GM19463 (cell line): ENCODE measurements around the gene SH3RF3.

Experiments
- ATAC-seq: cut with Tn5 transposase; IDR thresholded peaks from one replicate; pipeline ENCODE4 v1.9.1; 2021; ENCODE audit warnings: mild to moderate bottlenecking, moderate library complexity; ENCODE audit not compliant: unreplicated experiment

Gene SH3RF3

GRCh38 chr2:109138449-109138848 is 9.4 kb downstream of the SH3RF3 start:
- ATAC-seq, result no peak

GRCh38 chr2:109139002-109139401 is 10.0 kb downstream of the SH3RF3 start:
- no peak for ATAC-seq

- ATAC-seq, result no peak
Observed at GRCh38 chr2:109139865-109140396, 10.9 kb downstream of the SH3RF3 start.

- no peak for ATAC-seq
Observed at GRCh38 chr2:109141006-109141600, 12.1 kb downstream of the SH3RF3 start.

GRCh38 chr2:109141727-109142283 is 12.8 kb downstream of the SH3RF3 start:
- no peak for ATAC-seq

GRCh38 chr2:109142416-109143210 is 13.6 kb downstream of the SH3RF3 start:
- ATAC-seq, result no peak

- peak; percentile 62 for ATAC-seq
Observed at GRCh38 chr2:109143214-109144187, 14.5 kb downstream of the SH3RF3 start.

GRCh38 chr2:109144271-109144670 is 15.3 kb downstream of the SH3RF3 start:
- ATAC-seq, result no peak

- no peak for ATAC-seq
Observed at GRCh38 chr2:109144721-109145120, 15.7 kb downstream of the SH3RF3 start.

GRCh38 chr2:109145286-109145685 is 16.3 kb downstream of the SH3RF3 start:
- ATAC-seq, result no peak

GRCh38 chr2:109147405-109147804 is 18.4 kb downstream of the SH3RF3 start:
- no peak for ATAC-seq

- no peak for ATAC-seq
Observed at GRCh38 chr2:109148117-109148746, 19.2 kb downstream of the SH3RF3 start.

- ATAC-seq, result peak; percentile 66
Observed at GRCh38 chr2:109148991-109149645, 20.1 kb downstream of the SH3RF3 start.

GRCh38 chr2:109150559-109150958 is 21.6 kb downstream of the SH3RF3 start:
- no peak for ATAC-seq

GRCh38 chr2:109151519-109151918 is 22.5 kb downstream of the SH3RF3 start:
- ATAC-seq, result no peak

- ATAC-seq, result no peak
Observed at GRCh38 chr2:109153005-109153784, 24.2 kb downstream of the SH3RF3 start.

GRCh38 chr2:109153807-109154206 is 24.8 kb downstream of the SH3RF3 start:
- no peak for ATAC-seq

GRCh38 chr2:109154226-109154625 is 25.2 kb downstream of the SH3RF3 start:
- ATAC-seq, result no peak
